Activated CD8-positive, alpha-beta memory T cell treated with anti-CD3 and anti-CD28 coated beads for 1 hour (primary cell): Measurements from ENCODE around the gene CHRNA3.
"Not testable (repeated sequence)": the region's sequence is repeated elsewhere in the genome, so short reads cannot be mapped to it uniquely, and the experiment has no call there.

ENCODE experiments used
- DNase-seq, 2 donors: peaks; one replicate each; pipeline ENCODE4 v3.0.0-alpha.2; 2020; ENCODE audit warnings: low read depth in 1 of 2; ENCODE audit errors: extremely low read depth in 1 of 2

CHRNA3 gene

DNA sequence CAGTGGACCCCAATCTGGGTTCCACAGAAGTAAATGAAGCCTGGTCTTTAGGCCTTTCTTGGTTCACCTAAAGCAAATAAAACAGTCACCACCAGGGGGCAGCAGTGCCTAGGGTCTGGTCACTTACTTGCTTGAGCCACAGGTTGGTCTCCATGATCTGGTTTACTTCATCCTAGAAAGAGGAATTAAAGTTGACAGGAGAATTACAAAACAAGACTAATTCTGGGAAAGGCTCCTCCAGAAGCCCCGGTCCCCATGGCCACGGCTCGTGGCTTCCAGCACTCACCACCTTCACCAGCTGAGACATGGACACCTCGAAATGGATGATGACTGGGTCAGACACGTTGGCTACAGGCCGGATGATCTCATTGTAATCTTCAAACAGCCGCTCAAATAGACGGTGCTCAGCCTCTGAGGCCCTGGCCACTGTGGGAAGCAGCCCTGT lies 2.3 kb downstream of the CHRNA3 start:
- peak; percentile 50 to 70 for DNase-seq

DNA sequence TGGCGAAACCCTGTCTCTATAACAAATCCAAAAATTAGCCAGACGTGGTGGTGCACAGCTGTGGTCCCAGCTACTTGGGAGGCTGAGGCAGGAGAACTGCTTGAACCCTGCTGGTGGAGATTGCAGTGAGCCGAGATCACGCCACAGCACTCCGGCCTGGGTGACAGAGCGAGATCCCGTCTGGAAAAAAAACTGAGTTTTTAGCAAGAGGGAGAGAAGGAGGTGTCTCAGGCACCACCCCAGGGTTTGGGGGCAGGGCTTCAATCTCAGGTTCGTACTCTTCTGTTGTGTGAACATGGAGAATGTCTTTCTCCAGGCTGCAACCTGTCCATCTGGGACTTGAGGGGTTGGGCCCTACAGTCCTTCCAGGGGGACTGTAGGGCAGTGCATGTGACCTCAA lies 2.7 kb downstream of the CHRNA3 start:
- DNase-seq: no peak

- no peak for DNase-seq
Observed at GRCh38 chr15:78617516-78617915, 3.3 kb downstream of the CHRNA3 start.

GRCh38 chr15:78617076-78617475 lies 3.7 kb downstream of the CHRNA3 start:
- DNase-seq: no peak

DNA sequence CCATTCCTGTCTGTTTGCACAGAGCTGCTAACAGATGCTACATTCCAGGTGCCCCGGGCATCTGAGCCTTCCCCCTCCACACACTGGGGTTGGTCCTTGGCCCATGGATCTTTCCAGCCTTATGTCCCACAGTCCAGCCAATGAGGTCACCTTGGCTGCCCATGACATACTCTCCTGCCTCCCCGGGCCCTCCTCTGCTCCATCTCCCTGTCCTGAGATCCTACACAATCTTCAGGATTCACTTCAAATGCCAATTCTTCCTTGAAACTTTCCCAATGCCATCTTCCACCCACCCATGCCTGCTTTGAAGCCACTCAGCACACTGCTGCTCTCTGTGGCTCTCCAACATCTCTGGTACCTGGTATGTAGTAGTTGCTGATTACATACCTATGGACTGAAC lies 4.3 kb downstream of the CHRNA3 start:
- no peak for DNase-seq

- no peak for DNase-seq
Observed at GRCh38 chr15:78615151-78615589, 5.6 kb downstream of the CHRNA3 start.

DNA sequence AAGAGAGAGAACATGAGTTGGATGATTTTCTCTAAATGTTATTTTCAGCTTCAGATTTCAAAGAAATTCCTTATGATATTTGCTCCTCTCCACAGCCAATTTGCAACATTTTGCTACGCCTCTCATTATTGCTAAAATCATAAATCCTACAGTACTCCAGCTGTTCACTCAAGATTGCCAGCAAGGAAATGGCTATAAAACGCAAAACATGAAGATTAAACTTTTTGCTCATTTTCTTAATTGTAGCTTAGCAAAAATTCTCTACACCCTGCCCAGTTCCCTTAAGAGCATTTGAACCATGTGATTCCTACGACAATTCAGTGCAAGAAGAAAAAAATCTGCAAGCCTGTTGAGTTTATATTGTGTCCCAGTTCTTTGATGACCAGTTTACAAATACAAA lies 6.8 kb downstream of the CHRNA3 start:
- no peak for DNase-seq

DNA sequence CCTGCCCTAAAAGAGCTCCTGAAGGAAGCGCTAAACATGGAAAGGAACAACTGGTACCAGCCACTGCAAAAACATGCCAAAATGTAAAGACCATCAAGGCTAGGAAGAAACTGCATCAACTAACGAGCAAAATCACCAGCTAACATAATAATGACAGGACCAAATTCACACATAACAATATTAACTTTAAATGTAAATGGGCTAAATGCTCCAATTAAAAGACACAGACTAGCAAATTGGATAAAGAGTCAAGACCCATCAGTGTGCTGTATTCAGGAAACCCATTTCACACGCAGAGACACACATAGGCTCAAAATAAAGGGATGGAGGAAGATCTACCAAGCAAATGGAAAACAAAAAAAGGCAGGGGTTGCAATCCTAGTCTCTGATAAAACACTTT lies 11.2 kb downstream of the CHRNA3 start:
- not testable (repeated sequence) for DNase-seq

DNA sequence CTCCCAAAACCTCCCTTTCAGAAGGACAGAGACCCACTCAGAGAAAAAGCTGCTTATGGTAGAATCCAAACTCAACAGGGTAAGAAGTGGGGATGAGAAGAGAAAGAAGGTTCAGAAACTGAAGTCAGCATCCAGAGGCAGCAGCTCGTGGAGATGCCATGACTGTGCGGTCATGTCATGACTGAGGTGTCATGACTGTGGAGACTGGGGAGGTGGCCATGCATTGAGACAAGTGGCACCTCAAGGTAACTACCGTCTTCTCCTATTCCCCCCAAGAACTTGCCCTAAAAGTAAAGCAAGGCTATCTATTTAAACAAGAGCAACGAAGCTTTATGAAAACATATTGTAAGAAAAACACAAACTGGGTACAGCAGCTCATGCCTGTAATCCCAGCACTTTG lies 15.1 kb downstream of the CHRNA3 start:
- DNase-seq: no peak

GRCh38 chr15:78605201-78605600 lies 15.6 kb downstream of the CHRNA3 start:
- DNase-seq: no peak

- DNase-seq: no peak
Observed at GRCh38 chr15:78604420-78604819, 16.4 kb downstream of the CHRNA3 start.

DNA sequence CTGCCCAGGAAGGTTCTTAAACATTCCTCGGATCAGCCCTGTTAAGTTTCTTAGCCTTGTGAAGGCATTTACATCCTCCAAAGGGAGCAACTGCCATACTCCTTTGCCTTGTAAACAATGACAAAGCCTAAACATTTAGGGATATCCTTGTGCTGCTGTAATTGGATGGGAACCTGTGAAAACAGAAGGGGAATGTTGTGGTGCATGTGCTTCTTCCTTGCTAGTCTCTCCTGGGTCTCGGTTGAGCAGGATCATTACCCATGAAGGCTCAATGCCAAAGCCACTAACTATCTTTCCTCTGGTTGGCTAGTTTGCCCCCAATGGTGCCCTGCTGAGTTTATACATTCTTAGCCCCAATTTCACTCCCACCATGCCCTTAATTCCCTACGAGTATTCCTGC lies 17.3 kb downstream of the CHRNA3 start:
- no peak for DNase-seq

- no peak for DNase-seq
Observed at GRCh38 chr15:78599189-78599588, 21.6 kb downstream of the CHRNA3 start.

DNA sequence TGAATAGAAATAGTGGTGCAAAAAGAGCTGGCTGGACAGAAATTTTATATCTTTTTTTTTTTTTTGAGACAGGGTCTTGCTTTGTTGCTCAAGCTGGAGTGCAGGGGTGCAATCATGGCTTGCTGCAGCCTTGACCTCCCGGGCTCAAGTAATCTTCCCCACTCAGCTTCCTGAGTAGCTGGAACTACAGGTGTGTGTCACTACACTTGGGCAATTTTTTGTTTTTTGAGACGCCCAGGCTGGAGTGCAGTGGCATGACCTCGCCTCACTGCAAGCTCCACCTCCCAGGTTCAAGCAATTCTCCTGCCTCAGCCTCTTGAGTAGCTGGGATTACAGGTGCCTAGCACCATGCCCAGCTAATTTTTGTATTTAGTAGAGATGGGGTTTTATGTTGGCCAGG lies 22.4 kb downstream of the CHRNA3 start:
- no peak for DNase-seq

- DNase-seq: no peak
Observed at GRCh38 chr15:78597583-78597982, 23.2 kb downstream of the CHRNA3 start.

- no peak for DNase-seq
Observed at GRCh38 chr15:78574944-78575343, 45.9 kb downstream of the CHRNA3 start.

DNA sequence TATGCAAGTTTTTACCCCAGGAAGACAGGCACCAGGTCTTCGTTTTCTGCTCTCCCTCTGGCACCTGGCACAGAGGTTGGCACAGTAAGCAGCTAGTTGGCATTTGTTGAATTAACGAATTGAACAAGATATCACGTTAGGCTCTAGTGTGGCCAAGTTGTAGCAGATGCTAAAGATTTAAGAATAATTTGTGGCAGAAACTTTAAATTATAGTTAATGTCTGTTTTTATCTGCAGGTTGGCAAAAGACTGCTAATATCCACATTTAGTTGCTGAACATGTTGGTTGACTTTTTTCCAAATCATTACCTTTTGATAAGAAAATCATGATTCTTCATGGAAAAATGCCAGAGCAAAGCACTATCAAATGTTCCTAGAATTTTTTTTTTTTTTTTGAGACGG lies 47.4 kb downstream of the CHRNA3 start:
- DNase-seq: no peak

- no peak for DNase-seq
Observed at GRCh38 chr15:78571382-78571781, 49.4 kb downstream of the CHRNA3 start.

GRCh38 chr15:78570710-78571109 lies 50.1 kb downstream of the CHRNA3 start:
- DNase-seq: no peak

DNA sequence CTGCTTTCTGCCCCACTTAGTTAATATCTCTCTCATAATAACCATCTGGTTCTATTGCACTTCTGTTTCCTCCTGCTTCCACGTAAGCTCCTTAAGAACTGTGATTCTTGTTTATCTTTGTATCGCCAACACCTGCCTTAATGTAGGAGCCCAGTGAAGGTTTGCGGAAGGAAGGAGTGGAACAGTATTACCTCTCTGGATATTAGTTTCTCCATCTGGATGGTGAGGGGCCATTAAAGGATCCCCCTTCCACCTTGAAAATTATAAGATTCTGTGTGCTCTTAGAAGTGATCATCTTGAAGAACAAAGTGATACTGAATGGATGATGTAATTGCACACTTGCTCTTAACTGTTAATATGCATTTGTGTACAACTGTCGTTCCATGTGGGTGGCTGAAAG lies 53.3 kb downstream of the CHRNA3 start:
- no peak for DNase-seq

GRCh38 chr15:78565951-78566774 lies 54.6 kb downstream of the CHRNA3 start:
- no peak for DNase-seq

GRCh38 chr15:78565097-78565950 lies 55.5 kb downstream of the CHRNA3 start, which contains the start of gene CHRNA5:
Gene CHRNA5 (plus strand): TSS chr15:78565520. CDS start chr15:78565720, 200 bp downstream.
- DNase-seq: peak; percentile 25 to 49
